HG03342 (cell line): ENCODE measurements around the gene DEFB128.
"Not testable (repeated sequence)": the region's sequence is repeated elsewhere in the genome, so short reads cannot be mapped to it uniquely, and the experiment has no call there.

Experiments used
- ATAC-seq: cut with Tn5 transposase; IDR thresholded peaks from one replicate; pipeline ENCODE4 v1.9.1; 2021; ENCODE audit warnings: mild to moderate bottlenecking, moderate library complexity; ENCODE audit not compliant: unreplicated experiment

Gene DEFB128

DNA sequence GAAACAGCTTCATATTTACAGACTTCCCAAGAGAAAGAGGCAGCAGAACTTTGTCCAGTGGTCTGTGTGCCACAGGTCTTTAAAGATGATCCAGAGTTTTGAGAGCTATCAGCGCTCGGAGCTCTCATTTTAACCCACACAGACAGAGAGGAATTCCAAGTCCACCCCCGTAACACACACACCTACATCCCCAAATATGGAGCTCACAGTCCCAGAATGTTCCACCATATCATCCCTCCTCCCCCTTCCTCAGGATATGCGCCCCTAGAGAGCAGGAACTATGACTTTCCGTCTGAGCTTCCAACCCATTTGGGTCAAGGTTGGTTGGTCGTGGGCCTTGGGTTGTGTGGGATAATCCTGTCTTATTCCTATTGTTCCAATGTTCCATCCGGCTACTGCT, at the start of gene DEFB128:
DEFB128 (minus strand) TSS at position 101 of the 400 bp plus-strand sequence; CDS start at position 13, 88 bp downstream.
- ATAC-seq = no peak

GRCh38 chr20:237929-238328, 48.4 kb upstream of the DEFB128 start:
- ATAC-seq = peak; percentile 69

DNA sequence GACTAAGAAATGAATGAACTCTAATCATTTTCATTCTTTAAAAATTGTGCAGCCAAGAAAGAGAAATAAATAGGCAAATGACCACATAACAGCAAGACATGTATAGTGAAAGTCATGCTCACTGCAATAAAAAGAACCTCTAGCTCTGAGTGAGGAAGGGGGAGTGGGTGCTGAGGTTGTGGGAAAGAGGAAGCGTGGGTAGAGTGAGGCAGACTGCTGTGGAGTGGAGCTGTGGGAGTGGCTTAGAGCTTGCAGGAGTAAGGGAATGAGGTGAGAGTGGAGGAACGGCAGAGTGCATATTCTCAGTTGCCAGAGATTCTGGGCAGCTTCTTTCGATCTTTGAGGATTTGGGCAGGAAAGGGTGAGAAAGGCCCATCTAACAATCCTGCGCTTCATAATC, 48.0 kb upstream of the DEFB128 start:
- ATAC-seq = peak; percentile 35

DNA sequence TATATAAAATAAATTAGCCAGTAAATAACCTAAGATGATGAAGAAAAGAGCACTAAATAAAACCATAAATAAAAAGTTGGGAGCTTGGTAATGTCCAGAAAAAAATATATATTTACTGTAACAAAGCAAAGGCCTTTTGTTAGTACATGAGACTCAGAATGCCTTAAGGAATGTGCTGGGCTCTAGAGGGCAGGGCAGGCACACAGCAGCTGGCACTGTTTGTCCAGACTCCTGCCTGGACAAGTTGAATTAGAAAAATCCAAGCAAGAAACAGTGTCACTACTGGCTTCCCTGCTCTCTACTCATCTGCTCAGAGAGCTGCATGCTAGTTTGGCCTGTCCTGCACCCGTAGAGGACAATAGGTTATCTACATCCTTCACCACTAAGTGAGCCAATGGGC, 46.4 kb upstream of the DEFB128 start:
- no peak for ATAC-seq

- ATAC-seq = no peak
Measured at GRCh38 chr20:227439-228105, 38.1 kb upstream of the DEFB128 start.

DNA sequence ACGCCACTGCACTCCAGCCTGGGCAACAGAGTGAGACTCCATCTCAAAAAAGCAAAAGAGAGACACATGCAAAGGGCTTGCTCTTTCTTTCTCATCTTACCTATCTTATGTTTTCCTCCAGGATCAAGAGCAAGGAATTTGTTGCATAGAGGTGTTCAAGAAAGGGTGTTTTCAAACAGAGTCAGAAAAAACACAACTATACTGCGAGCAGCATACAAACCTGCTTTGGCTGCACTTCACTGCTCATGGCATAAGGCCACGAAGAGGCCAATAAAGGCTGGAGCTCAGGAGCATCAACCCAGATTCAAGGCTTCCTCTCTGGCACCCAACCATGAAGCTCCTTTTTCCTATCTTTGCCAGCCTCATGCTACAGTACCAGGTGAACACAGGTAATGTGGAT, 37.4 kb upstream of the DEFB128 start, which contains the start of gene DEFB129:
DEFB129 (plus strand) TSS at position 301 of the 400 bp plus-strand sequence; CDS start at position 332, 31 bp downstream.
- ATAC-seq = no peak

DNA sequence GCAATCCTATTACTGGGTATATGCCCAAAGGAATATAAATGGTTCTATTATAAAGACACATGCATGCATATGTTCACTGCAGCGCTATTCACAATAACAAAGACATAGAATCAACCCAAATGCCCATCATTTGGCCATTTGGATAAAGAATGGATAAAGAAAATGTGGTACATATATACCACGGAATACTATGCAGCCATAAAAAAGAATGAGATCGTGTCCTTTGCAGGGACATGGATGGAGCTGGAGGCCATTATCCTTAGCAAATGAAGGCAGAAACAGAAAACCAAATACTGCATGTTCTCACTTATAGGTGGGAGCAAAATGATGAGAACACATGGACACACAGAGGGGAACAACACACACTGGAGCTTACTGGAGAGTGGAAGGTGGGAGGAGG, 36.4 kb upstream of the DEFB128 start:
- ATAC-seq = not testable (repeated sequence)

- ATAC-seq = no peak
Measured at GRCh38 chr20:221258-221830, 31.8 kb upstream of the DEFB128 start.

DNA sequence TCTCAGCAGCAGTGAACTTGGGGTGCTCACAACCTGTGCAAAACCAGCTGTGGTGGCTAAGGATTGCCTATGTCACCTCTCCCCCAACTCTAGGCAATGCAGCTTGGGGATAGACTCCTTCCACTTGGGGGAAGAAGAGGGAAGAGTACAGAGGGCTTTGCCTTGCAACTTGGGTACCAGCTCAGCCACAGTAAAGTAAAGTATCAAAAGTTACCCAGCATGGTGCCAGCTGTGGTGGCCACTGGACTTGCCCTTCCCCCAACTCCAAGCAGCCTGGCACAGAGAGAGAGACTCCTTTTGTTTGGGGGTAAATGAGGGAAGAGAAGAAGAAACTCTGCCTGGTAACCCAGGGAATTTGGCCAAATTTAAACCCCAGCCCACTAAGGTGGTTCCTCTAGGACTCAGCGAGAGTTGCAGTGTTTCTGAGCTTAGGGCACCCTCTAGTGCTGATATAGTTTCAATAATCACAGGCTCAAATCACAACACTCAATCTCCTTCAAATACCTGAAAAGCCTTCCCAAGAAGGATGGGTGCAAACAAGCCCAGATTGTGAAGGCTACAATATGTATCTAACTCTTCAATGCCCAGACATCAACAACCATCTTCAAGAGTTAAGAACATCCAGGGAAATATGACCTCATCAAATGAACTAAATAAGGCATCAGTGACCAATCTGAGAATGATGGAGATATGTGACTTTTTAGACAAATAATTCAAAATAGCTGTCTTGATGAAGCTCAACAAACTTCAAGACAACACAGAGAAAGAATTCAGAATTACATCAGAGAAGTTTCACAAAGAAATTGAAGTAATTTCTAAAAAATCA, 30.0 kb upstream of the DEFB128 start:
- no peak for ATAC-seq

DNA sequence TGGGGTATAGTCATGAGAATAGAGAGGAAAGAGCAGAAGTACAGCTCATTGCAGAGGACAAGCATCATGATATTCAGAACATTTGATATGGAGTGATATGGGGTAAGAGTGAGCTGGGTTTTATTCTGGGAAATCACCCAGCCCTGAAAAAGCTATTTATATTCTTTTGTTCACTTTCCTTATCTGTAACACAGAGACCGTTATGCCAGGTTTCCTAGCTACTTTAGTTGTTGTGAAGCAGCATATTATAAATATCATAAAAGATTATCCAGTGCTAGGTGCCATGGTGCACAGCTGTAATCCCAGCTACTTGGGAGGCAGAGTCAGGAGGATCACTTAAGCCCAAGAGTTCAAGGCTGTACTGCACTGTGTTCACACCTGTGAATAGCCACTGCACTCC, 27.8 kb upstream of the DEFB128 start:
- ATAC-seq = no peak

DNA sequence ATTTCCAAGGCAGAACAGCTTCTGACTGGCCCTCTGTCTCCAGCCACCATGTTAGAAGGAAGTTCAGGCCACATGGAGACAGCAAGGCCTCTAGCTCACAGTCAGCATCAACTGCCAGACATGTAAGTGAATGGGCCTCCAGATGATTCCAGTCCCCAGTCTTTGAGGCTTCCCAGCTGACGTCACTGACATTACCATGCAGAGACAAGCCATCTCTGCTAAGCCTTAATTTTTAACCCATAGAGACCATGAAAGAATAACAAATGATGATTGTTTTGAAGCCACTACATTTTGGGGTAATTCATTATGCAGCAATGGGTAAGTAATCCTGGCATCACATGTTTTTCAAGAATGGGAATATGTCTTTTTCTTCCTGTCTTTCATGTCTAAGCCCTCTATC, 26.3 kb upstream of the DEFB128 start:
- no peak for ATAC-seq

- ATAC-seq = no peak
Measured at GRCh38 chr20:214383-214782, 24.9 kb upstream of the DEFB128 start.

DNA sequence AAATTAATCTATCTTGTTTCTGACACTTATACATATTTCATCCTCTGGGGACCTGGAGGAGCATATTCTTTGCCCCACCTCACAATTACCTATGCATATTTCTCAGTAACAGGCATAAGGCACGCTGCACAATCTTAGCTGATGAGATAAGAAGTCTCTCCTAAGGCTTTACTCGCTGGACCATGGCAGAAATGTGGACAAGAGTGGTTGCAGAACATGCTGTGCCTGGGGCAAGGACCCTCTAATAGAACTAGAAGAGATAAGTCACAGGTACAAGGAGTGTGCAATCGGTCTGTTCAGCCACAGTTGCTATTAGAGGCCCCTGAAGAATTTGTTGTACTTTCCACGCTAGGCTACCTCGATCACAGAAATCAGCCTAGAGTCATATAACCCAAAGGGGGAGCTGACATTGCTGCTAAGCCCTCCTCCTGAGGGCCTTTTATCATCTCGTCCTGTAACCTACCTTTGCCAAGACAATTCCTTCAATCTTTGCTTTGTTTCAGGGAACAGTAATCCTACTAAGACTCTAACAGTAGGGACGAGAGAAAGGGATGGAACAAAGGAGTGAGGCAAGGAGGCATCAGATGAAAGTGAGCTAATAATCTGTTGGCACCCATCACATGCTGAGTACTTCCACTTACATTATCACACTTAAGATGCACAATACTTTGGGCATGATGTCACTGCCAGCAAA, 21.4 kb upstream of the DEFB128 start:
- no peak for ATAC-seq

DNA sequence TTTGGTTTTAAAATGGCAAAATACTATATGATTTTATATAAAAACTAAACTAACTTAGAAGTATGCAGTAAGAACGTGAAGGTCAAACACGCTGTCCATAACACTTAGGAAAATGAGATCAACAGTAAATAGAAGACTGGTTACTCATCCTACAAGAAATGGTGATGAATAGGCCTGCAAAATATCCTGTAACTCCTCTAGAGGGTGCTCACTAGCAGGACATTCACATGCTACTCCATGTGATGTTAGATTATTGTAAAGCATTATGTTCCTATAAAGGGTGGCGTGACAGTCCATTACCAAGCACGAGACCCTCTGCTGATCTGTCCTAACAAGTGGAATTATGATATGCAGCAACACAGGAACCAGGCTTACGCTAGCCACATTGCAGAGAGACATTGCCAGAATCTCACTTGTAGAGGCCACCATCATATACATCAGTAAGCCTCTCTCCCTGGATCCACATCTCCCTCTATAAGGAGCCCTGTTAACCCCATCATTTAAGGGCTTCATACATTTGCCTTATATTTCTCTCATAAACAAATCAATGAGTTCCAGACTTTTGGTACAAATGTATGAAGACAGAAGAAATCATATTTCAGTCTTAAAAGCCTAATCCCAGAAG, 19.5 kb upstream of the DEFB128 start:
- ATAC-seq = no peak

DNA sequence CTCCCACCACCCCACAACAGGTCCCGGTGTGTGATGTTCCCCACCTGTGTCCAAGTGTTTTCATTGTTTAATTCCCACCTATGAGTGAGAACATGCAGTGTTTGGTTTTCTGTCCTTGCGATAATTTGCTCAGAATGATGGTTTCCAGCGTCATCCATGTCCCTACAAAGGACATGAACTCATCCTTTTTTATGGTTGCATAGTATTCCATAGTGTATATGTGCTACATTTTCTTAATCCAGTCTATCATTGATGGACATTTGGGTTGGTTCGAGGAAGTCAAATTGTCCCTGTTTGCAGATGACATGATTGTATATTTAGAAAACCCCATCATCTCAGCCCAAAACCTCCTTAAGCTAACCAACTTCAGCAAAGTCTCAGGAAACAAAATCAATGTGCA, 14.1 kb upstream of the DEFB128 start:
- ATAC-seq = not testable (repeated sequence)

GRCh38 chr20:199996-200395, 10.5 kb upstream of the DEFB128 start:
- no peak for ATAC-seq

DNA sequence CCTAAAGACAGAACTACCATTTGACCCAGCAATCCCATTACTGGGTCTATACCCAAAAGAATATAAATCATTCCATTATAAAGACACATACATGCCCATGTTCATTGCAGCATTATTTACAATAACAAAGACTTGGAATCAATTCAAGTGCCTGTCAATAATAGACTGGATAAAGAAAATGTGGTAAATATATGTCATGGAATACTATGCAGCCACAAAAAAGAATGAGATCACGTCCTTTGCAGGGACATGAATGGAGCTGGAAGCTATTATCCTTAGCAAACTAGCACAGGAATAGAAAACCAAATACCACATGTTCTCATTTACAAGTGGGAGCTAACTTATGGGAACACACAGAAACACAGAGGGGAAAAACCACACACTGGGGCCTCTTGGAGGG, 8.7 kb upstream of the DEFB128 start:
- no peak for ATAC-seq

GRCh38 chr20:187733-188132, 1.8 kb downstream of the DEFB128 start:
- ATAC-seq = no peak

DNA sequence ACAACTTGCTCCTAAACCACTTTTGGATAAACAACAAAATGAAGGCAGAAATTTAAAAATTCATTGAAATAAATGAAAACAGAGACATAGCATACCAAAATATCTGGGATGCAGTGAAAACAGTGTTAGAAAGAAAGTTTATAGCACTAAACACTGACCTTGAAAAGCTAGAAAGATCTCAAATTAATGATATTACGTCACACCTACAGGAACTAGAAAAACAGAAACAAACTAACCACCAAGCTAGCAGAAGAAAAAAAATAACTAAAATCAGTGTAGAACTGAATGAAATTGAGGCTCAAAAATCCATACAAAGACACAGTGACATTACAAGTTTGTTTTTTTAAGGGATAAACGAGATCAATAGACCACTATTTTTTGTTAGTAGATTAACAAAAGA, 5.2 kb downstream of the DEFB128 start:
- ATAC-seq = no peak

GRCh38 chr20:168876-169275, 20.6 kb downstream of the DEFB128 start:
- ATAC-seq = no peak

DNA sequence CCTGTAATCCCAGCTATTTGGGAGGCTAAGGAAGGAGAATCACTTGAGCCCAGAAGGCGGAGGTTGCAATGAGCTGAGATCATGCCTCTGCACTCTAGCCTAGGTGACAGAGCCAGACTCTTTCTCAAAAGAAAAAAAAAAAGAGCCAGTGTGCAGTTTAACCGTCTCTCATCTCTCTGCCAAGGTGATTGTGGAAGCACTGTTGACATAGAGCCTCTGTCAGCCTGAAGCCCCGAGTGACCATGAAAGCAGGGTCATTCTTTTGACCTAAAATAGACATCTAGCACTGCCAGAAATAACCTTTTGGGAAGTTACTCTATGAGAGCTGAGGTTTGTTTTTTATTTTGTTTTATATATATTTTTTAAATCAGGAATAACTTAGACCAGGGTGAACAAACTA, 24.9 kb downstream of the DEFB128 start:
- ATAC-seq = no peak
